SH-SY5Y (cell line): ENCODE results near the gene C2orf15.

Experiments used
- GATA2 ChIP-seq: IDR thresholded peaks from 2 replicates; pipeline ENCODE4 v1.6.1; 2011; ENCODE audit warnings: mild to moderate bottlenecking, low read depth, low read length
- GATA3 ChIP-seq: IDR thresholded peaks from 2 replicates; pipeline ENCODE4 v1.6.1; 2011; ENCODE audit warnings: low read depth, mild to moderate bottlenecking, low read length, moderate library complexity

GRCh38 chr2:99188357-99188756 lies 46.9 kb downstream of the C2orf15 start:
- TF ChIP-seq GATA2 (no peak), GATA3 (no peak)
